ENCODE results near the gene SLC27A5. TPM values are rescaled to one million over a fixed set of nuclear protein-coding genes. Genes with fewer than 3 reads are reported as not detected.
"Not testable (repeated sequence)": the region's sequence is repeated elsewhere in the genome, so short reads cannot be mapped to it uniquely, and the experiment has no call there.

SLC27A5 gene
- total RNA-seq, 4 donors from 2014 or later, result 10.5 to 17.7 (median 13.4) TPM

DNA sequence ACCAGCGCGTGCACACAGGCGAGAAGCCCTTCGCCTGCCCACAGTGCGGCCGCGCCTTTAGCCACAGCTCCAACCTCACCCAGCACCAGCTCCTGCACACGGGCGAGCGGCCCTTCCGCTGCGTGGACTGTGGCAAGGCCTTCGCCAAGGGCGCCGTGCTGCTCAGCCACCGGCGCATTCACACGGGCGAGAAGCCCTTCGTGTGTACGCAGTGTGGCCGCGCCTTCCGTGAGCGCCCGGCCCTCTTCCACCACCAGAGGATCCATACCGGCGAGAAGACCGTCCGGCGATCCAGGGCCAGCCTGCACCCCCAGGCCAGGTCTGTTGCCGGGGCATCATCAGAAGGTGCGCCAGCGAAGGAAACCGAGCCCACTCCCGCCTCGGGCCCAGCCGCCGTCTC lies 40.1 kb downstream of the SLC27A5 start:
- Histone ChIP-seq H3K9me3 (no peaks in the 10 kb centered on the region), H3K27ac (no peak overlapping the region), H3K27me3 (no peaks in the 10 kb centered on the region), H3K4me1 (peaks cover 0 to 28% (median 16%) of the 10 kb centered on the region in 4 donors), H3K36me3 (peaks cover 0 to 51% (median 0%) of the 10 kb centered on the region in 3 donors), H3K4me3 (no peak overlapping the region)
- no peak for TF ChIP-seq EP300 (IDR thresholded peaks at IDR 0.05)
- no peak for TF ChIP-seq POLR2A (IDR thresholded peaks at IDR 0.05)
- no peak for TF ChIP-seq CTCF (IDR thresholded peaks at IDR 0.05)
- 90 to 93% methylated on average over 21 to 39 of the region's 39 CpGs for WGBS, 2 donors
- no peak for DNase-seq (ENCODE audit: low spot score in 2 of 2)

DNA sequence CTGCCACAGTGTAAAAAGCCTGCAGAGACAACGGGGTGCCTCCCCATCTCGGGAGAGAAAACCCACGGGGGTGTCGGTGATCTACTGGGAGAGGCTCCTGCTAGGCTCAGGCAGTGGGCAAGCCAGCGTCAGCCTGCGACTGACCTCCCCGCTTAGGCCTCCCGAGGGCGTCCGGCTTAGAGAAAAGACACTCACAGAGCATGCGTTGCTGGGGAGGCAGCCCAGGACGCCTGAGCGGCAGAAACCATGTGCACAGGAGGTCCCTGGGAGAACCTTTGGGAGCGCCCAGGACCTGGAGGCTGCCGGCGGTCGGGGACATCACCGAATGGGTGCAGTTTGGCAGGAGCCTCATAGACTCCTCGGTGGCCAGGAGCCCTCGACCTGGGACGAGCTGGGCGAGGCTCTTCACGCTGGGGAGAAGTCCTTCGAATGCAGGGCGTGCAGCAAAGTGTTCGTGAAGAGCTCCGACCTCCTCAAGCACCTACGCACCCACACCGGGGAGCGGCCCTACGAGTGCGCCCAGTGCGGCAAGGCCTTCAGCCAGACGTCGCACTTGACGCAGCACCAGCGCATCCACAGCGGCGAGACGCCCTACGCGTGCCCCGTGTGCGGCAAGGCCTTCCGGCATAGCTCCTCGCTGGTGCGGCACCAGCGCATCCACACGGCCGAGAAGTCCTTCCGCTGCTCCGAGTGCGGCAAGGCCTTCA lies 40.8 kb downstream of the SLC27A5 start:
- not testable (repeated sequence) for H3K27me3 ChIP-seq; H3K27ac ChIP-seq; H3K4me3 ChIP-seq; DNase-seq (ENCODE audit: low spot score in 2 of 2); H3K9me3 ChIP-seq
- H3K36me3 ChIP-seq, result peaks cover 0 to 51% (median 0%) of the 10 kb centered on the region in 3 donors
- 79 to 88% methylated on average over 14 to 23 of the region's 53 CpGs for WGBS, 2 donors
- H3K4me1 ChIP-seq, result peaks cover 0 to 28% (median 14%) of the 10 kb centered on the region in 4 donors

DNA sequence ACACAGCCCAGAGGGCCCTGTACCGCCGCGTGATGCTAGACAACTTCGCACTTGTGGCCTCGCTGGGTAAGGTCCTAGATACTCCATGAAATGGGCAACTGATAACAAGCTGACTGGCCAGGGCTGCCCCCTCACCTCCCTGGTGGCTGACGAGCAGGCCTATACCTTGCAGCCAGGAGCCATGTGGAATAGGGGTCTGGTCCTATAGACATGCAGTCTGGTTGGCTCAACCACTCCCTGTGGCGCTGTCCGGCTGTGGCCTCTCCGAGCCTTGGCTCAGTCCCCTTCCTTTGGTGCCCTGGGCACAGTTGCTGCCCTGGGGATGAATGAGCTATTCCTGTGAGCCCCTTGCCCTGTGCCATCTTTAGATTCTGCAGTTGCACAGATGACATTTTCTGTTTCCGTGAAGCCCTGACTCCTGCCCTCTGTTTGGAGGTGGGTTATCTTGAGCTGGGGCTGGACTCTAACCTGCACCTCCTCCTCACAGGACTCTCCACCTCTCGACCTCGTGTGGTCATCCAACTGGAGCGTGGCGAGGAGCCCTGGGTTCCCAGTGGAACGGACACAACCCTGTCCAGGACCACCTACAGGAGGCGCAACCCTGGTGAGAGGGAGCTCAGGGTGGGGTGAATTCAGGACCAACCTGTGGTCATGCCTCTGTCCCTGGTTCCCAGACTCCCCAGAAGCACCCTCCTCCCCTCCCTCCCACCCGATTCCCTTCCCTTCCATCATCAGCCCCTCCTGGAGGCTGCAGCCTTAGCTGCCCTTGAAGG lies 42.4 kb downstream of the SLC27A5 start:
- Histone ChIP-seq H3K4me3 (no peak overlapping the region), H3K27me3 (no peaks in the 10 kb centered on the region), H3K36me3 (peaks cover 0 to 50% (median 0%) of the 10 kb centered on the region in 3 donors), H3K9me3 (no peaks in the 10 kb centered on the region), H3K4me1 (peaks cover 0 to 17% (median 7%) of the 10 kb centered on the region in 4 donors), H3K27ac (no peak overlapping the region)
- WGBS, 2 donors, result 89 to 94% methylated on average over 14 to 16 of the region's 17 CpGs
- TF ChIP-seq CTCF (IDR thresholded peaks at IDR 0.05), result no peak
- no peak for TF ChIP-seq POLR2A (IDR thresholded peaks at IDR 0.05)
- no peak for TF ChIP-seq EP300 (IDR thresholded peaks at IDR 0.05)
- no peak for DNase-seq (ENCODE audit: low spot score in 2 of 2)

DNA sequence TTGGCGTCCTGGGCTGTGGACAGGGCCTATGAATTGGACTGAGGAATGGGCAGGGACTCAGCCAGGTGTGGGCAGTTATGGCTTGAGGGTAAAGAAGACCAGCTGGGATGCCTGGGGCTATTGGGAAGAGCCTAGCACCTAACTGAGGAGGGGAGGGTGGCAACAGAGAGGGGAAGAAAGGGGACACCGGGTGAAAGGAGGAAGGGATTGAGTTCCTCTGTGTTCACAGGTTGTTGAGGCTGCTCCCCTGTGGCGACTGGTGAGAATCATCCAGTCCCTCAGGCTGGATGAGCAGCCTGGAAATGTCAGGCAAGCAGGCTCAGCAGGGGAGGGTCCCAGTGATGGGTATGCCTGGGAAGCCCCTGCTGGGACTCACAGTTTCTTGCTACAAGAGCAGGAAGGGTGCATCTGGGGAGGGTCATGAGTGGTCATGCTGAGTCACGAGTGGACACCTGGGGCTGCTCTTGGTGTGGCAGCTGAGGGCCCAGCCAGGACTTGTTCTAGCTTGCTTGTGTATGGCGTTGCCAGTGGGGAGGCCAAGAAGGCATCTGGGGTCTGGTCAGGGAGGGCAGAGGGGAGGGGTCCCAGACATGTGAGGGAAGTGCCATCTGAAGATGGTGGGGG lies 43.5 kb downstream of the SLC27A5 start:
- WGBS, 2 donors, result 57 to 71% methylated on average over 5 of the region's 5 CpGs
- Histone ChIP-seq H3K9me3 (no peaks in the 10 kb centered on the region), H3K36me3 (peaks cover 0 to 39% (median 0%) of the 10 kb centered on the region in 3 donors), H3K27me3 (no peaks in the 10 kb centered on the region), H3K4me1 (peaks cover 0 to 16% (median 7%) of the 10 kb centered on the region in 4 donors), H3K27ac (no peak overlapping the region), H3K4me3 (peak overlapping the region in 1 of 4 donors; percentile 66)
- TF ChIP-seq POLR2A (IDR thresholded peaks at IDR 0.05) (no peak), EP300 (IDR thresholded peaks at IDR 0.05) (no peak), CTCF (IDR thresholded peaks at IDR 0.05) (no peak)
- no peak for DNase-seq (ENCODE audit: low spot score in 2 of 2)

DNA sequence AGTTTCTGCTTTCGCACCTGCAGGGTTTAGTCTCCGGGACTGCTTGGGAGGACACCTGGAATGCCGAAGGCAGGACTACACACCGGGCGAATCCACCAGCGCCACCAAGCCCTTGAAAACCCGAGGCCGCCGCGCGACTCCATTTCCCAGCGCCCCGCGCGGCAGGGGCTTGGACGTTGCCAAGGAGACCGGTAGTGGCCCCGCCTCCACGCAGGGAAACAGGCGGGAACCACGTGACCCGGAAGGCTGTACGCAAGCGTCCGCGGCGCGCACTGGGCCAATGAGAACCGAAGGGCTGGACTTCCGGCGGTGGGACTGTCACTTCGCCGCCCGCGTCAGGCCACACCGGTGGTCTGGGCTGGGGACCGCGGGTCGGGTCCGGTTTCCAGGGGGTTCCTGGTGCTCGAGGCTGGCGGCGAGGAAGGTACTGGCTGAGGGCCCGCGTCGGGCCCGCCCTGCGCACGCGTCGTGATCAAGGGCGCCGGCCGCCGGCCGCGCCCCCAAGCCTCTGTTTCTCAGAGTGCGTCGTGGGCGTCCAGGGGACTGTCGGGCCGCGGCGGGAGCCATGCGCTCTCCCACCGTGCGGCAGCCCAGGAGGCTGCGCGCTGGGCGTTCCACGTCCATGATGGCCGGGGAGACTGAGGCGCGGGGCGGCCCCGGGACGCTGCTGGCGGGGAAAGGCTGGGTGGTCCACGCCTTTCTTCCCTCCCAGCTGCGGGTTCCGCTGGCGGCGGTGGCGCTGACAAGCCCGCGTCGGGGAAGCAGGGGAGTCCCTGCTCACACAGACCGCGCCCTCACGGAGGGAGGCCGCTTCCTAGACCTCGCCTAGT lies 44.8 kb downstream of the SLC27A5 start, which contains the start of gene ZNF324:
Gene ZNF324, plus strand, starts transcription at position 321 of the 830 bp plus-strand sequence. CDS start 2,106 bp downstream, outside the sequence.
- peak within 1 kb of the TSS; percentile 66 to 100 (median 98) for H3K4me3 ChIP-seq
- peak; percentile 98 for DNase-seq (ENCODE audit: low spot score in 2 of 2)
- TF ChIP-seq EP300 (IDR thresholded peaks at IDR 0.05) (peak; percentile 74 to 94), POLR2A (IDR thresholded peaks at IDR 0.05) (peak in 1 of 2 donors; percentile 47), CTCF (IDR thresholded peaks at IDR 0.05) (peak in 1 of 5 experiments; percentile 28)
- H3K9me3 ChIP-seq, result no peaks in the 10 kb centered on the region
- peaks cover 0 to 26% (median 0%) of the 10 kb centered on the region in 3 donors for H3K36me3 ChIP-seq
- peaks cover 0 to 16% (median 7%) of the 10 kb centered on the region in 4 donors for H3K4me1 ChIP-seq
- H3K27me3 ChIP-seq, result no peaks in the 10 kb centered on the region
- H3K27ac ChIP-seq, result peak within 1 kb of the TSS in 3 of 4 donors; percentile 81 to 84 (median 82)
- WGBS, 2 donors, result 0 to 1% methylated on average over 28 to 41 of the region's 92 CpGs

Measured in tibial nerve (tissue), 4 donors.